ENCODE data around the gene POLD4.

DNA sequence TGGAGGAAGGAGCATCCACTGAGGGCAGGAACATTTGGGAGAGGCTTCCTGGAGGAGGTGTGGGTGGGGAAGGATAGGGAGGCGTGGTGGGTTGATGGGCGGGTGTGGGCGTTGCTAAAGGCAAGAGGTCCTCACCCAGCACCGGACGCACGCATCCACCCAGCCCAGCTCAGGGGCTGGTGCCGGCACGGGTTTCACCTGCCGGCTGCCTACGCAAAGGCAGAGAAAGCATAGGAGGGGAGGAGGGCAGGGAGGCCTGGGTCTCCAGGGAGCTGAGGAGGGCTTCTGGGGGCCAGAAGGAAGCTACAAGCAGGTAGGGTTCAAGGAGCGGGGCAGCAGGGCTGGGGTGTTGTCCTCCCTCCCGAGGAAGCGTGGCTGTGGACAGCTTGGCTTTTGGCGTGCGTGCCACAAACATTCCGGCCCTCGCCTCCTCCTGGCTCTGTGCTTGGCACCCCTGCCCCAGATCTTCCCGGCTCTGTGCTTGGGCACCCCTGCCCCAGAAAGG, 42.2 kb downstream of the POLD4 start:
- TF ChIP-seq, protein P1, sequence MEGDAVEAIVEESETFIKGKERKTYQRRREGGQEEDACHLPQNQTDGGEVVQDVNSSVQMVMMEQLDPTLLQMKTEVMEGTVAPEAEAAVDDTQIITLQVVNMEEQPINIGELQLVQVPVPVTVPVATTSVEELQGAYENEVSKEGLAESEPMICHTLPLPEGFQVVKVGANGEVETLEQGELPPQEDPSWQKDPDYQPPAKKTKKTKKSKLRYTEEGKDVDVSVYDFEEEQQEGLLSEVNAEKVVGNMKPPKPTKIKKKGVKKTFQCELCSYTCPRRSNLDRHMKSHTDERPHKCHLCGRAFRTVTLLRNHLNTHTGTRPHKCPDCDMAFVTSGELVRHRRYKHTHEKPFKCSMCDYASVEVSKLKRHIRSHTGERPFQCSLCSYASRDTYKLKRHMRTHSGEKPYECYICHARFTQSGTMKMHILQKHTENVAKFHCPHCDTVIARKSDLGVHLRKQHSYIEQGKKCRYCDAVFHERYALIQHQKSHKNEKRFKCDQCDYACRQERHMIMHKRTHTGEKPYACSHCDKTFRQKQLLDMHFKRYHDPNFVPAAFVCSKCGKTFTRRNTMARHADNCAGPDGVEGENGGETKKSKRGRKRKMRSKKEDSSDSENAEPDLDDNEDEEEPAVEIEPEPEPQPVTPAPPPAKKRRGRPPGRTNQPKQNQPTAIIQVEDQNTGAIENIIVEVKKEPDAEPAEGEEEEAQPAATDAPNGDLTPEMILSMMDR (IDR thresholded peaks at IDR 0.05) = no peak
- TF ChIP-seq POLR2A (IDR thresholded peaks at IDR 0.05) (no peak), POLR2AphosphoS5 (IDR thresholded peaks at IDR 0.05; ENCODE audit: insufficient read depth in 1 of 2, low read depth in 1 of 2) (no peak)
